A673 (cell line): Measurements from ENCODE around the gene SF3A2. TPM values are rescaled to one million over a fixed set of nuclear protein-coding genes. Genes with fewer than 3 reads are reported as not detected.

Experiments
- BruUV-seq: library from RNA; stranded (reverse); fragments of 400-500 nt; replicated peaks from 2 replicates; lab custom pipeline; 2021; lab: Mats Ljungman, UMichigan
- CTCF ChIA-PET: fragments of 300-600 bp; sonication (Branson Sonifier 250); formaldehyde crosslinking; loops from one replicate; lab custom pipeline; 2022; ENCODE audit warnings: antibody characterized with exemption; lab: Charles Lee
- POLR2A ChIA-PET: fragments of 300-600 bp; sonication (Branson Sonifier 250); formaldehyde crosslinking; loops from one replicate; lab custom pipeline; 2022; ENCODE audit warnings: antibody characterized with exemption; ENCODE audit not compliant: low non-redundant PET; lab: Charles Lee
- DNase-seq: peaks from one replicate; pipeline ENCODE4 v3.0.0-alpha.2; 2015; ENCODE audit warnings: low spot score
- H3K27ac ChIP-seq: fragments of 200-600 bp; sonication (generic); 2 replicates; pipeline ENCODE4 v1.5.1; 2016; ENCODE audit warnings: mixed run types, low read depth, mild to moderate bottlenecking, mixed read lengths, antibody characterized with exemption, low read length; ENCODE audit not compliant: poor library complexity, severe bottlenecking
- H3K27me3 ChIP-seq: fragments of 200-600 bp; sonication (generic); replicated peaks from 2 replicates; pipeline ENCODE4 v1.6.1; 2017; ENCODE audit warnings: mixed run types, low read depth, mild to moderate bottlenecking, mixed read lengths, antibody characterized with exemption, low read length; ENCODE audit not compliant: insufficient read depth, poor library complexity
- H3K36me3 ChIP-seq: fragments of 200-600 bp; sonication (generic); 2 replicates; pipeline ENCODE4 v1.6.1; 2016; ENCODE audit warnings: mixed run types, mild to moderate bottlenecking, mixed read lengths, antibody characterized with exemption, low read length; ENCODE audit not compliant: insufficient read depth, poor library complexity, severe bottlenecking
- H3K4me1 ChIP-seq: fragments of 200-600 bp; sonication (generic); 2 replicates; pipeline ENCODE4 v1.6.1; 2017; ENCODE audit warnings: mixed run types, mild to moderate bottlenecking, mixed read lengths, antibody characterized with exemption, low read length; ENCODE audit not compliant: insufficient read depth, poor library complexity, severe bottlenecking
- H3K4me3 ChIP-seq: fragments of 200-600 bp; sonication (generic); 2 replicates; pipeline ENCODE4 v1.5.1; 2016; ENCODE audit warnings: low read depth, mixed run types, mild to moderate bottlenecking, mixed read lengths, low read length; ENCODE audit not compliant: poor library complexity, severe bottlenecking
- H3K9me3 ChIP-seq: fragments of 200-600 bp; sonication (generic); 2 replicates; pipeline ENCODE4 v1.6.1; 2016; ENCODE audit warnings: mixed run types, low read depth, mild to moderate bottlenecking, mixed read lengths, antibody characterized with exemption, low read length; ENCODE audit not compliant: poor library complexity, severe bottlenecking
- EZH2 ChIP-seq: fragments of 200-600 bp; sonication (generic); IDR thresholded peaks from 2 replicates; pipeline ENCODE4 v1.6.1; 2017; ENCODE audit warnings: borderline replicate concordance, low read depth, mild to moderate bottlenecking, mixed read lengths, antibody characterized with exemption, low read length; ENCODE audit not compliant: poor library complexity, severe bottlenecking
- intact Hi-C: fragments of 100-400 bp; cut with micrococcal nuclease; formaldehyde crosslinking; loops from one replicate; pipeline ENCODE4 v1.10.0; 2022; ENCODE audit not compliant: unreplicated experiment
- total RNA-seq: library from RNA; stranded (reverse); gene quantifications from 2 replicates; pipeline ENCODE4 v1.2.3, GENCODE V29; 2021
- TF ChIP-seq, protein P1 (sequence below): fragments of 300-800, 200-600 bp; sonication (generic); conservative IDR thresholded peaks from 2 replicates; pipeline ENCODE4 v1.5.1; 2017; ENCODE audit warnings: low read depth, mild to moderate bottlenecking, antibody characterized with exemption, low read length, moderate library complexity, mixed read lengths

Gene SF3A2
- total RNA-seq, 1 experiment from 2014 or later = 187 TPM

- no peak for TF ChIP-seq EZH2
- TF ChIP-seq, protein P1, sequence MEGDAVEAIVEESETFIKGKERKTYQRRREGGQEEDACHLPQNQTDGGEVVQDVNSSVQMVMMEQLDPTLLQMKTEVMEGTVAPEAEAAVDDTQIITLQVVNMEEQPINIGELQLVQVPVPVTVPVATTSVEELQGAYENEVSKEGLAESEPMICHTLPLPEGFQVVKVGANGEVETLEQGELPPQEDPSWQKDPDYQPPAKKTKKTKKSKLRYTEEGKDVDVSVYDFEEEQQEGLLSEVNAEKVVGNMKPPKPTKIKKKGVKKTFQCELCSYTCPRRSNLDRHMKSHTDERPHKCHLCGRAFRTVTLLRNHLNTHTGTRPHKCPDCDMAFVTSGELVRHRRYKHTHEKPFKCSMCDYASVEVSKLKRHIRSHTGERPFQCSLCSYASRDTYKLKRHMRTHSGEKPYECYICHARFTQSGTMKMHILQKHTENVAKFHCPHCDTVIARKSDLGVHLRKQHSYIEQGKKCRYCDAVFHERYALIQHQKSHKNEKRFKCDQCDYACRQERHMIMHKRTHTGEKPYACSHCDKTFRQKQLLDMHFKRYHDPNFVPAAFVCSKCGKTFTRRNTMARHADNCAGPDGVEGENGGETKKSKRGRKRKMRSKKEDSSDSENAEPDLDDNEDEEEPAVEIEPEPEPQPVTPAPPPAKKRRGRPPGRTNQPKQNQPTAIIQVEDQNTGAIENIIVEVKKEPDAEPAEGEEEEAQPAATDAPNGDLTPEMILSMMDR = no peak
These were observed 2.9 kb upstream of the SF3A2 start for GRCh38 chr19:2233601-2234280.

DNA sequence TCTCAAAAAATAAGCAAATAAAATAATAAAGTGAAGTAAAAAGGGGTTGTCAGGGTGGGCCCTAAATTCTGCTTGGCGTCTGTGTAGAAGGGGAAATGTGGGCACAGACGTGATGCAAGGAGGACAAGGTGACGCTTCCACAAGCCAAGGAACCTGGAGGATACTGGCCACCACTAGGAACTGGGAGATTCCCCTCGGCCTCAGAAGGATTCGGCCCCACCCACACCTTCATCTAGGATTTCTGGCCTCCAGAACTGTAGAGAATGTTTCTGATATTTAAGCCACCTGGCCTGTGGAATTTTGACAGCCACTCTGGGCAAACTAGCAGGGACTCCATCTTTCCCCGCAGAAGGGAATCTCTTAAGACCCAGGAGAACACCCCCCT, 1.6 kb upstream of the SF3A2 start:
- ChIA-PET CTCF (no interaction called here), POLR2A (no interaction called here)
- TF ChIP-seq, protein P1 = no peak
- TF ChIP-seq EZH2 = no peak
- H3K4me1 ChIP-seq = peaks cover 27% of the 10 kb centered on the region
- peak overlapping the region; percentile 88 for H3K27ac ChIP-seq
- no peak for DNase-seq
- H3K9me3 ChIP-seq = no peaks in the 10 kb centered on the region
- H3K4me3 ChIP-seq = peak overlapping the region; percentile 96
- H3K36me3 ChIP-seq = peaks cover 52% of the 10 kb centered on the region
- H3K27me3 ChIP-seq = no peaks in the 10 kb centered on the region
- intact Hi-C loops = loop anchor here (5.0 kb wide), 1 partner anchor 402 kb away; no protein-coding TSS in a partner anchor
- BruUV-seq = TSS peak; percentile 47

More at GRCh38 chr19:2233601-2234280, 2.9 kb upstream of the SF3A2 start:
- no TSS peak for BruUV-seq
- Histone ChIP-seq H3K9me3 (no peaks in the 10 kb centered on the region), H3K36me3 (peaks cover 63% of the 10 kb centered on the region), H3K27me3 (no peaks in the 10 kb centered on the region), H3K27ac (no peak overlapping the region), H3K4me1 (peaks cover 17% of the 10 kb centered on the region), H3K4me3 (no peak overlapping the region)
- ChIA-PET POLR2A (no interaction called here), CTCF (no interaction called here)
- intact Hi-C loops = no loop called here
- no peak for DNase-seq

GRCh38 chr19:2235381-2236063, 1.1 kb upstream of the SF3A2 start:
- H3K27me3 ChIP-seq = no peaks in the 10 kb centered on the region
- ChIA-PET POLR2A (interaction anchor here (0.5 kb wide), 1 partner anchor 1101 kb away, joined by 4 read pairs; no protein-coding TSS in a partner anchor), CTCF (interaction anchor here (0.7 kb wide), 1 partner anchor 157 kb away, joined by 3 read pairs; no protein-coding TSS in a partner anchor)
- peaks cover 47% of the 10 kb centered on the region for H3K36me3 ChIP-seq
- intact Hi-C loops = loop anchor here (2.0 to 5.0 kb wide), 2 partner anchors 37 to 402 kb away; no protein-coding TSS in a partner anchor
- TF ChIP-seq EZH2 = no peak
- TF ChIP-seq, protein P1 = no peak
- no peak for DNase-seq
- BruUV-seq = no TSS peak
- peak overlapping the region; percentile 96 for H3K4me3 ChIP-seq
- H3K9me3 ChIP-seq = no peaks in the 10 kb centered on the region
- H3K4me1 ChIP-seq = peaks cover 32% of the 10 kb centered on the region
- peak overlapping the region; percentile 88 for H3K27ac ChIP-seq
